SU-DHL-6 (cell line): Measurements from ENCODE around the gene RHOT1.
"Not testable (repeated sequence)": the region's sequence is repeated elsewhere in the genome, so short reads cannot be mapped to it uniquely, and the experiment has no call there.

ENCODE experiments used
- H2AFZ ChIP-seq: fragments of 200-600 bp; sonication (generic); 2 replicates; pipeline ENCODE4 v1.6.1; 2014; ENCODE audit warnings: low read depth, mild to moderate bottlenecking, moderate library complexity, mixed read lengths, antibody characterized with exemption, low read length; ENCODE audit not compliant: severe bottlenecking
- H3F3A ChIP-seq: fragments of 200-600 bp; shearing (Covaris generic); 2 replicates; pipeline ENCODE4 v1.6.0; 2016; ENCODE audit warnings: antibody characterized with exemption, mild to moderate bottlenecking; ENCODE audit not compliant: insufficient read depth
- H3K27ac ChIP-seq: fragments of 200-600 bp; sonication (generic); 2 replicates; pipeline ENCODE4 v1.5.1; 2016; ENCODE audit warnings: low read depth, mild to moderate bottlenecking, low read length, moderate library complexity, mixed read lengths
- H3K27me3 ChIP-seq: fragments of 200-600 bp; sonication (generic), shearing (Covaris generic); 2 replicates; pipeline ENCODE4 v1.6.0; 2014; ENCODE audit warnings: mild to moderate bottlenecking, low read length
- H3K36me3 ChIP-seq: fragments of 200-600 bp; sonication (generic); 2 replicates; pipeline ENCODE4 v1.6.1; 2014; ENCODE audit warnings: mild to moderate bottlenecking, low read length, mixed read lengths
- H3K4me2 ChIP-seq: fragments of 300-600, 200-600 bp; shearing (Covaris generic), sonication (generic); 2 replicates; pipeline ENCODE4 v1.6.0; 2014; ENCODE audit warnings: low read length, low read depth, mild to moderate bottlenecking; ENCODE audit not compliant: poor library complexity, severe bottlenecking
- H3K4me3 ChIP-seq: fragments of 200-600 bp; sonication (generic); 2 replicates; pipeline ENCODE4 v1.5.1; 2014; ENCODE audit warnings: antibody characterized with exemption, low read length, mild to moderate bottlenecking, mixed read lengths; ENCODE audit not compliant: insufficient read depth, poor library complexity, severe bottlenecking
- H3K79me2 ChIP-seq: fragments of 200-600 bp; sonication (generic); 2 replicates; pipeline ENCODE4 v1.6.1; 2014; ENCODE audit warnings: mild to moderate bottlenecking, low read length, moderate library complexity; ENCODE audit not compliant: insufficient read depth
- H3K9ac ChIP-seq: fragments of 200-600 bp; sonication (generic); 2 replicates; pipeline ENCODE4 v1.7.0; 2014; ENCODE audit warnings: mild to moderate bottlenecking, low read length
- H3K9me2 ChIP-seq: fragments of 200-600 bp; sonication (generic); replicated peaks from 2 replicates; pipeline ENCODE4 v1.6.1; 2014; ENCODE audit warnings: low read length; ENCODE audit not compliant: insufficient read depth
- H3K9me3 ChIP-seq: fragments of 200-600 bp; sonication (generic); 2 replicates; pipeline ENCODE4 v1.6.1; 2014; ENCODE audit warnings: low read length, mixed read lengths; ENCODE audit not compliant: insufficient read depth
- H4K20me1 ChIP-seq: fragments of 200-600 bp; sonication (generic); 2 replicates; pipeline ENCODE4 v1.6.1; 2014; ENCODE audit warnings: low read depth, mild to moderate bottlenecking, antibody characterized with exemption, low read length, moderate library complexity, mixed read lengths
- CTCF ChIP-seq: fragments of 200-600 bp; sonication (generic); IDR thresholded peaks from one replicate; pipeline ENCODE4 v1.5.1; 2017; ENCODE audit warnings: antibody characterized with exemption, mild to moderate bottlenecking, low read length, moderate library complexity; ENCODE audit not compliant: insufficient read depth, poor library complexity, severe bottlenecking
- EZH2phosphoT487 ChIP-seq: fragments of 200-600 bp; sonication (generic), shearing (Covaris generic); conservative IDR thresholded peaks from 2 replicates; pipeline ENCODE4 v1.6.1; 2018; ENCODE audit warnings: mild to moderate bottlenecking, antibody characterized with exemption, low read length, moderate library complexity, mixed read lengths

The RHOT1 gene

DNA sequence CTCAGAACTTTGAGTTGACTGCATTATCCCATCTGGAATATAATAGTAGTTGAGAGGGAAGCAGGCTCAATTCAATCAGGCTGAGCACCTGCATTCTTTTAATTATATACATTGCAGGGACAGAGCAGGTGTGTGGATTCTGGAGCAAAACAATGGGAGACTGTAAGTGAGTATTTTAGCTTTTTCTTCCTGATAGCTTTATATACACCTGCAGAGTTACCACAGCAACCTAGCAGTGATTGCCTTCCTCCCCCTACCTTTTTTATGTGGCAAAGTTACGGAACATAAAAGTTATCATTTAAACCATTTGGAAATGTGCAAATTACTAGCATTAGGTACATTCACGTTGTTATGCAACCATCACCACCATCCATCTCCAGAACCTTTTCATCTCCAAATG, 25.4 kb upstream of the RHOT1 start:
- TF ChIP-seq CTCF: no peak
- TF ChIP-seq EZH2phosphoT487: no peak
- H3K79me2 ChIP-seq: no peaks in the 10 kb centered on the region
- no peaks in the 10 kb centered on the region for H3K36me3 ChIP-seq
- H3K4me2 ChIP-seq: no peak overlapping the region
- no peaks in the 10 kb centered on the region for H3K9me3 ChIP-seq
- no peak overlapping the region for H3K4me3 ChIP-seq
- no peak overlapping the region for H3K27ac ChIP-seq
- no peak overlapping the region for H3K9ac ChIP-seq
- no peaks in the 10 kb centered on the region for H4K20me1 ChIP-seq
- no peaks in the 10 kb centered on the region for H3K9me2 ChIP-seq
- no peaks in the 10 kb centered on the region for H3K27me3 ChIP-seq
- H2AFZ ChIP-seq: no peak overlapping the region
- no peaks in the 10 kb centered on the region for H3F3A ChIP-seq

DNA sequence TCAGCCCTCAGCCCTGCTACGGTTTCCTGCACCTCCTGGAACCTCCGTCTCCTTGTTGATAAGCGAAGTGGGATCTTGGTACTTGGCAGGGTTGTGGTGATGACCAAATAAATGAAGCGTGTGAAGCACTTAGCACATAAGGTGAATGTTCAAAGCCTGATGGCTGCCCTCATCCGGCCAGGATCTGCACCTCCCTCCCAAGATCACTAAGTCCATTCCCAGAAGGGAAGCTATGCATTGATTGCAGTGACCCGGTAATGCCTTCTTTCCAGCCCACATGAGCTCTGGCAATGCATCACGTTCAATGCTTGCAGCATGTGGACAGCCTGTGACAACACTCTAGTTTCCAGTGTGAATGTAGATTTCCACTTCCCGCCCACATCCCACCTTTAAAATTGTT, 24.9 kb upstream of the RHOT1 start:
- H3K9me3 ChIP-seq: no peaks in the 10 kb centered on the region
- H4K20me1 ChIP-seq: no peaks in the 10 kb centered on the region
- no peaks in the 10 kb centered on the region for H3F3A ChIP-seq
- H3K4me3 ChIP-seq: no peak overlapping the region
- H3K9ac ChIP-seq: no peak overlapping the region
- no peak overlapping the region for H3K4me2 ChIP-seq
- no peak for TF ChIP-seq EZH2phosphoT487
- no peak for TF ChIP-seq CTCF
- H3K9me2 ChIP-seq: no peaks in the 10 kb centered on the region
- no peak overlapping the region for H2AFZ ChIP-seq
- H3K27me3 ChIP-seq: no peaks in the 10 kb centered on the region
- H3K36me3 ChIP-seq: no peaks in the 10 kb centered on the region
- H3K79me2 ChIP-seq: no peaks in the 10 kb centered on the region
- H3K27ac ChIP-seq: no peak overlapping the region

- H3K4me3 ChIP-seq, H3K27me3 ChIP-seq, H3K9me2 ChIP-seq, H3F3A ChIP-seq, H3K27ac ChIP-seq, H3K79me2 ChIP-seq, H2AFZ ChIP-seq, H4K20me1 ChIP-seq, H3K9me3 ChIP-seq, H3K4me2 ChIP-seq, H3K36me3 ChIP-seq, H3K9ac ChIP-seq: not testable (repeated sequence)
These were observed 24.2 kb upstream of the RHOT1 start for GRCh38 chr17:32118088-32118487.

GRCh38 chr17:32118835-32119234, 23.5 kb upstream of the RHOT1 start:
- no peaks in the 10 kb centered on the region for H3K79me2 ChIP-seq
- H3K9me2 ChIP-seq: no peaks in the 10 kb centered on the region
- no peaks in the 10 kb centered on the region for H3K27me3 ChIP-seq
- H2AFZ ChIP-seq: no peak overlapping the region
- no peak overlapping the region for H3K4me2 ChIP-seq
- no peak overlapping the region for H3K9ac ChIP-seq
- no peaks in the 10 kb centered on the region for H3F3A ChIP-seq
- no peaks in the 10 kb centered on the region for H4K20me1 ChIP-seq
- TF ChIP-seq CTCF: no peak
- TF ChIP-seq EZH2phosphoT487: no peak
- no peaks in the 10 kb centered on the region for H3K9me3 ChIP-seq
- no peak overlapping the region for H3K27ac ChIP-seq
- H3K36me3 ChIP-seq: no peaks in the 10 kb centered on the region
- no peak overlapping the region for H3K4me3 ChIP-seq
